Smooth muscle cell (in vitro differentiated cells): Measurements from ENCODE around the gene GAB1. TPM values are rescaled to one million over a fixed set of nuclear protein-coding genes. Genes with fewer than 3 reads are reported as not detected.
A peak's percentile ranks its signal among the peaks of the same experiment; 100 is the strongest.

Experiments
- DNase-seq: peaks from one replicate; lab custom pipeline; 2025; ENCODE audit not compliant: unreplicated experiment; lab: John Stamatoyannopoulos, UW
- H2AFZ ChIP-seq: fragments of 200-600 bp; sonication (generic); 2 replicates; pipeline ENCODE4 v1.6.0; 2016; ENCODE audit warnings: antibody characterized with exemption, low read depth, mild to moderate bottlenecking
- H3F3A ChIP-seq: fragments of 200-600 bp; sonication (generic); 2 replicates; pipeline ENCODE4 v1.6.0; 2017; ENCODE audit warnings: antibody characterized with exemption, low read depth
- H3K27ac ChIP-seq: fragments of 200-600 bp; sonication (generic); 2 replicates; pipeline ENCODE4 v1.5.1; 2016; ENCODE audit warnings: low read depth, mild to moderate bottlenecking
- H3K27me3 ChIP-seq: fragments of 200-600 bp; sonication (generic); 2 replicates; pipeline ENCODE4 v1.6.1; 2016; ENCODE audit warnings: low read depth, mild to moderate bottlenecking
- H3K36me3 ChIP-seq: fragments of 200-600 bp; sonication (generic); 2 replicates; pipeline ENCODE4 v1.5.1; 2016; ENCODE audit warnings: low read depth
- H3K4me1 ChIP-seq: fragments of 200-600 bp; sonication (generic); 2 replicates; pipeline ENCODE4 v1.5.1; 2016; ENCODE audit warnings: low read depth
- H3K4me2 ChIP-seq: fragments of 200-600 bp; sonication (generic); 2 replicates; pipeline ENCODE4 v1.6.0; 2016; ENCODE audit warnings: mild to moderate bottlenecking
- H3K4me3 ChIP-seq: fragments of 200-600 bp; sonication (generic); 2 replicates; pipeline ENCODE4 v1.5.1; 2016; ENCODE audit warnings: mild to moderate bottlenecking
- H3K79me2 ChIP-seq: fragments of 200-600 bp; sonication (generic); 2 replicates; pipeline ENCODE4 v1.6.0; 2016; ENCODE audit warnings: low read depth, mild to moderate bottlenecking
- H3K9ac ChIP-seq: fragments of 200-600 bp; sonication (generic); 2 replicates; pipeline ENCODE4 v1.6.0; 2016; ENCODE audit warnings: low read depth
- H3K9me3 ChIP-seq: fragments of 200-600 bp; sonication (generic); replicated peaks from 2 replicates; pipeline ENCODE4 v1.5.1; 2016; ENCODE audit warnings: low read depth
- H4K20me1 ChIP-seq: fragments of 200-600 bp; sonication (generic); 2 replicates; pipeline ENCODE4 v1.6.0; 2016; ENCODE audit warnings: low read depth
- WGBS: methylation state at CpG from one replicate; pipeline ENCODE4 v1.1.7; 2016; ENCODE audit warnings: low lambda C conversion rate; 5-methylcytosine and 5-hydroxymethylcytosine counted together
- polyA plus RNA-seq: library from polyadenylated mRNA; unstranded; fragments of >200 nt; fragmentation: Nextera tagmentation; extraction: Ambion mirVana; gene quantifications from 2 replicates; pipeline ENCODE4 v1.2.1, GENCODE V29; 2016
- total RNA-seq: library from RNA; depleted of rRNA; stranded (reverse); fragments of >200 nt; gene quantifications from 2 replicates; pipeline ENCODE4 v1.2.3, GENCODE V29; 2014
- TF ChIP-seq, protein P1 (sequence below): fragments of 200-600 bp; sonication (generic); IDR thresholded peaks from 2 replicates; pipeline ENCODE4 v1.5.1; 2017; ENCODE audit warnings: borderline replicate concordance, mild to moderate bottlenecking, antibody characterized with exemption; ENCODE audit not compliant: insufficient read depth, poor library complexity, severe bottlenecking

Gene GAB1
- total and polyA plus RNA-seq, 2 experiments from 2014 or later: 0.50 to 22.5 TPM

DNA sequence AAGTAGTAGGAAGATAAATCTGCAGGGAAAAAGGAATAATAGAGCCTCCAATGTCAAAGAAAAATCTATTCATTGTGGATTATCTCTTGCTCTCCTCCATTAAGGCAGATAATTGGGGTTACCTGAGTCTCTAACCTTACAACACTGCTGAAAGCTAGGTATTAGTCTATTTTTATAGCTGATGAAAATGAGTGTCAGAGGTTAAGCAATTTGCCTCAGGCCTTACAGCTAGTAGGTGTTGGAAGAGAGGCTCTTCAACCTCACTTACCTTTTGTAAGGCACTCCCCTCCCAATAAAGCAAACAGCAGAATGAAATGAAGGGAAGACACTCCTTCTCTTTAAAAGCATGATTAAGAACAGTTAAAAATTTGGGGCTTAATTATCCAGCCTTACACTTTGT lies 45.4 kb upstream of the GAB1 start:
- Histone ChIP-seq H3K4me1 (peaks cover 9% of the 10 kb centered on the region), H3F3A (peaks cover 13% of the 10 kb centered on the region), H3K4me2 (no peak overlapping the region), H2AFZ (no peak overlapping the region), H3K9me3 (no peaks in the 10 kb centered on the region), H3K4me3 (no peak overlapping the region), H3K27ac (no peak overlapping the region), H3K9ac (no peak overlapping the region), H3K27me3 (no peaks in the 10 kb centered on the region), H3K79me2 (no peaks in the 10 kb centered on the region), H3K36me3 (no peaks in the 10 kb centered on the region), H4K20me1 (no peaks in the 10 kb centered on the region)
- no peak for DNase-seq
- TF ChIP-seq, protein P1, sequence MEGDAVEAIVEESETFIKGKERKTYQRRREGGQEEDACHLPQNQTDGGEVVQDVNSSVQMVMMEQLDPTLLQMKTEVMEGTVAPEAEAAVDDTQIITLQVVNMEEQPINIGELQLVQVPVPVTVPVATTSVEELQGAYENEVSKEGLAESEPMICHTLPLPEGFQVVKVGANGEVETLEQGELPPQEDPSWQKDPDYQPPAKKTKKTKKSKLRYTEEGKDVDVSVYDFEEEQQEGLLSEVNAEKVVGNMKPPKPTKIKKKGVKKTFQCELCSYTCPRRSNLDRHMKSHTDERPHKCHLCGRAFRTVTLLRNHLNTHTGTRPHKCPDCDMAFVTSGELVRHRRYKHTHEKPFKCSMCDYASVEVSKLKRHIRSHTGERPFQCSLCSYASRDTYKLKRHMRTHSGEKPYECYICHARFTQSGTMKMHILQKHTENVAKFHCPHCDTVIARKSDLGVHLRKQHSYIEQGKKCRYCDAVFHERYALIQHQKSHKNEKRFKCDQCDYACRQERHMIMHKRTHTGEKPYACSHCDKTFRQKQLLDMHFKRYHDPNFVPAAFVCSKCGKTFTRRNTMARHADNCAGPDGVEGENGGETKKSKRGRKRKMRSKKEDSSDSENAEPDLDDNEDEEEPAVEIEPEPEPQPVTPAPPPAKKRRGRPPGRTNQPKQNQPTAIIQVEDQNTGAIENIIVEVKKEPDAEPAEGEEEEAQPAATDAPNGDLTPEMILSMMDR: no peak

DNA sequence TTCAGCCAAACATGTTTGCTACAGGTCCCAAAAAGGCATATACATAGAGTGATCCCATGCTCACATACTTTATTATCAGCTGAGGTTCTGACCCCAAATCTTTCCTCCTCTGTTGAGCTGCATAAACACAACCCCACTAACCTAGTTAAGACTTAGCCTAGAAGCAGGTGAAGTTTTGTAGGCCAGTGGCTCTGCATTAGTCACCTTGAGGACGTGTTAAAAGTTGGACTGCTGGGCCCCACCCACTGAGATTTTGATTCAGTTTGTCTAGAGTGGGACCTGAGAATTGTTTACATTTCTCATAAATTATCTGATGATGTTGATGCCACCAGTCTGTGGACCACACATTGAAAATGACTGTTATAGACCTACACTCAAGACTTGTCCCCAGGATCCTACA lies 43.8 kb upstream of the GAB1 start:
- Histone ChIP-seq H3K27me3 (no peaks in the 10 kb centered on the region), H4K20me1 (no peaks in the 10 kb centered on the region), H3K4me1 (no peaks in the 10 kb centered on the region), H3K9me3 (no peaks in the 10 kb centered on the region), H3K9ac (no peak overlapping the region), H3K27ac (no peak overlapping the region), H3K4me2 (no peak overlapping the region), H3K79me2 (no peaks in the 10 kb centered on the region), H2AFZ (no peak overlapping the region), H3K36me3 (no peaks in the 10 kb centered on the region), H3F3A (no peaks in the 10 kb centered on the region), H3K4me3 (no peak overlapping the region)
- TF ChIP-seq, protein P1: no peak
- DNase-seq: no peak
- WGBS: 89% methylated on average over 1 of the region's 1 CpG

DNA sequence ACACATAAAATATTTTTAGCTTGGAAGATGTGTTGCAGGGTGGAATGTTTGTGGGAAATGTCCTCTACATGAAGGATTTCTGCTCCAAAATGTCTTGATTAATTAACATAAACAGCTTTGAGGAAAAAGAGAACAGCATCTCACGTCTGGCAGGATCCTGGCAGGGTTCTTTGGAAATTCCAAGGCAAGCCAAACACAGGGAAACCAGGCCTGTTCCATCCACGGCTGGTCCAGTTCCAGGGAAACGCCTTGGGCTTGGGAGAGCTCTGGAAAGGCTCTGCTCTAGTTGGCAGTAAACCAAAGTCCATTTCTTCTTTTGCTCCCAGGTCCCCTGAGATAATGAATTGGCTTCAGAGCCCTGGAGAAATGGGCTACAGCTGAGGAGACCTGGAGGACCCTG lies 42.4 kb upstream of the GAB1 start:
- DNase-seq: peak; percentile 0
- no peaks in the 10 kb centered on the region for H3K4me1 ChIP-seq
- no peak overlapping the region for H3K9ac ChIP-seq
- H3K27me3 ChIP-seq: no peaks in the 10 kb centered on the region
- TF ChIP-seq, protein P1: no peak
- H2AFZ ChIP-seq: peak overlapping the region; percentile 56
- H3K4me2 ChIP-seq: no peak overlapping the region
- H3K4me3 ChIP-seq: no peak overlapping the region
- WGBS: 37% methylated on average over 3 of the region's 3 CpGs
- H4K20me1 ChIP-seq: no peaks in the 10 kb centered on the region
- no peak overlapping the region for H3K27ac ChIP-seq
- H3K79me2 ChIP-seq: no peaks in the 10 kb centered on the region
- H3K9me3 ChIP-seq: no peaks in the 10 kb centered on the region
- no peaks in the 10 kb centered on the region for H3K36me3 ChIP-seq
- no peaks in the 10 kb centered on the region for H3F3A ChIP-seq

DNA sequence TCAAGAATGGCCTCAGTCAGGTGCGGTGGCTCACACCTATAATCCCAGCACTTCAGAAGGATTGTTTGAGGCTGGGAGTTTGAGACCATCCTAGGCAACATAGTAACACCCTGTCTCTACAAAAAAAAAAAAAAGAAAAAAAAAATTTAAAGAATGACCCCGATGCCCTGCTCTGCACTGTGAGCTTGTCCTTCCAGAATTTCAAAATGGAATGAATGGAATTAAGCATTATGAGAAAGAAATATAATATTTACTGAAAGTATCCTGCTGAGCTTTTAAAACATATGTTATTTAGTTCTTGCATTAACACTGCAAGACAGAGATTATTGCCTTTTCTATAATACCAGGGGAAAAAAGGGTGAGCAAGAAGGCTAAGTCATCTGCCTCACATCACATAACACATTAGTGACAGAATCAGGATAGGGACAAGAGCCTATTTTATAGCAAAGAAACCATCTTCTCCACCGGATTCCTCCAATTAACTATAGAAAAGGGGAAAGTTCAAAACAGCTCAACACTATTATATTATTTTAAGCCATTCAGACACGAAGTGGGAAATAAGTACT lies 41.9 kb upstream of the GAB1 start:
- H3K4me1 ChIP-seq: no peaks in the 10 kb centered on the region
- no peak for DNase-seq
- no peaks in the 10 kb centered on the region for H3K79me2 ChIP-seq
- H3K4me3 ChIP-seq: no peak overlapping the region
- no peak overlapping the region for H3K27ac ChIP-seq
- H3K36me3 ChIP-seq: no peaks in the 10 kb centered on the region
- H3F3A ChIP-seq: no peaks in the 10 kb centered on the region
- TF ChIP-seq, protein P1: no peak
- H3K27me3 ChIP-seq: no peaks in the 10 kb centered on the region
- no peak overlapping the region for H3K4me2 ChIP-seq
- WGBS: 56% methylated on average over 4 of the region's 4 CpGs
- no peak overlapping the region for H3K9ac ChIP-seq
- peak overlapping the region; percentile 56 for H2AFZ ChIP-seq
- H4K20me1 ChIP-seq: no peaks in the 10 kb centered on the region
- H3K9me3 ChIP-seq: no peaks in the 10 kb centered on the region
